Measurements from ENCODE around the gene HAND2. TPM values are rescaled to one million over a fixed set of nuclear protein-coding genes. Genes with fewer than 3 reads are reported as not detected.
A peak's percentile ranks its signal among the peaks of the same experiment; 100 is the strongest.

The HAND2 gene
- total and polyA plus RNA-seq, 2 experiments from 2014 or later, result 0.15 TPM; not detected in 1

DNA sequence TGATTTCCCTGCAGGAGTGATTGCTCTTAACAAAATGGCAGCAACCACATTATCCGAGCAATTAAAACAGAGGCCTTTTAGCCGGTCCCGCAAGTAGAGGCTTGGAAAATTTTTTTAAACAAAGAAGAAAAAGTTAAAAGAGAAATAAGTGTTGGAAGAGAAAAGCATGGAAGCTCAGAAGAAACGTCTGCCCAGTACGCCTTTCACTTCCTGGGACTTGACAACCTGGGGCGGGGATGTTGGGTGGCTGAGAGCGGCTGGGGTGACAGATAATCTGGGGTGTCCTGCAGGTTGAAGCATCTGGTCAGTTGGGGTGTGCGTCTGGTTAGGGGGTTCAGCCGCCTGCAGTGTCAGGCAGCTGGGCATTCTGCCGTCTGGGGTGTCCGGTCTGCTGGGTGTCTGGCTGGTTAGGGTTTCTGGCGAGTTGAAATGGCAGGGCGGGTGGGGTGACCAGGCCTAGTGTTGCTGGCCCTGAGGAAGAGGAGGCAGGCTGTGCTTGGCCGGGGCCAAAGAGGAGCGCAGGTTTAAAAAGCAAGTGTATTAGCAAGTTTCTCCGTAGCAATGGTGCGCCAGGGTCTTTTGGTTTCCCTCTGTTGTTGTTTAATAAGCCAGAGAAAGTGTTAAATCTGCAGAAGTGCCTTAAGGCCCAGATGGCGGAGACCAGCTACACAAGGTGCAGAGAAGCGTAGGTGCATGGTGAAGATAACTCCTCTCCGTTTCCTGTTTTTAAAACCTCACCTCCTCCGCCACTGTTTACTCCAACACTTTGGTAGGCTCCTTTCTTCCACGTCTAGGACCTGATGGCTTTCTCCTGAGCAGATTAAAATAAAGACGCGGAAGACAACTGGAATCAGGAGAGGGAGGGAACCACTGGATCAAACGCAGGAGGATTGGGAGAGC lies 5.6 kb downstream of the HAND2 start:
- H3K79me2 ChIP-seq (replicated peaks; ENCODE audit: insufficient read depth), result no peaks in the 10 kb centered on the region

GRCh38 chr4:173522951-173523395 lies 7.1 kb downstream of the HAND2 start:
- peaks cover 62% of the 10 kb centered on the region for H3K4me1 Mint-ChIP-seq
- TF ChIP-seq CREB1 (CRISPR knock-in tag; IDR thresholded peaks at IDR 0.05; ENCODE audit: low read depth), result no peak
- TF ChIP-seq, protein P1, sequence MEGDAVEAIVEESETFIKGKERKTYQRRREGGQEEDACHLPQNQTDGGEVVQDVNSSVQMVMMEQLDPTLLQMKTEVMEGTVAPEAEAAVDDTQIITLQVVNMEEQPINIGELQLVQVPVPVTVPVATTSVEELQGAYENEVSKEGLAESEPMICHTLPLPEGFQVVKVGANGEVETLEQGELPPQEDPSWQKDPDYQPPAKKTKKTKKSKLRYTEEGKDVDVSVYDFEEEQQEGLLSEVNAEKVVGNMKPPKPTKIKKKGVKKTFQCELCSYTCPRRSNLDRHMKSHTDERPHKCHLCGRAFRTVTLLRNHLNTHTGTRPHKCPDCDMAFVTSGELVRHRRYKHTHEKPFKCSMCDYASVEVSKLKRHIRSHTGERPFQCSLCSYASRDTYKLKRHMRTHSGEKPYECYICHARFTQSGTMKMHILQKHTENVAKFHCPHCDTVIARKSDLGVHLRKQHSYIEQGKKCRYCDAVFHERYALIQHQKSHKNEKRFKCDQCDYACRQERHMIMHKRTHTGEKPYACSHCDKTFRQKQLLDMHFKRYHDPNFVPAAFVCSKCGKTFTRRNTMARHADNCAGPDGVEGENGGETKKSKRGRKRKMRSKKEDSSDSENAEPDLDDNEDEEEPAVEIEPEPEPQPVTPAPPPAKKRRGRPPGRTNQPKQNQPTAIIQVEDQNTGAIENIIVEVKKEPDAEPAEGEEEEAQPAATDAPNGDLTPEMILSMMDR (conservative IDR thresholded peaks at IDR 0.05; ENCODE audit: low read depth in 2 of 2), result no peak
- no peak for TF ChIP-seq REST (IDR thresholded peaks at IDR 0.05; ENCODE audit: unreplicated experiment)
- no peak for TF ChIP-seq EZH2phosphoT487 (IDR thresholded peaks at IDR 0.05; ENCODE audit: unreplicated experiment)
- TF ChIP-seq ZNF331 (CRISPR knock-in tag; IDR thresholded peaks at IDR 0.05; ENCODE audit: low read depth), result no peak
- no peak for TF ChIP-seq ZNF114 (CRISPR knock-in tag; IDR thresholded peaks at IDR 0.05)
- TF ChIP-seq JUNB (IDR thresholded peaks at IDR 0.05; ENCODE audit: unreplicated experiment), result no peak
- no peak for TF ChIP-seq STAT1 (IDR thresholded peaks at IDR 0.05; ENCODE audit: unreplicated experiment)
- TF ChIP-seq ETS1 (IDR thresholded peaks at IDR 0.05), result no peak
- no peak for TF ChIP-seq NANOG (IDR thresholded peaks at IDR 0.05; ENCODE audit: borderline replicate concordance)
- H3F3A ChIP-seq (replicated peaks; ENCODE audit: low read depth), result peaks cover 20% of the 10 kb centered on the region
- H3K79me2 ChIP-seq (replicated peaks; ENCODE audit: insufficient read depth), result no peaks in the 10 kb centered on the region
- H3K27ac Mint-ChIP-seq, result no peak overlapping the region
- H3K36me3 Mint-ChIP-seq (ENCODE audit: low read depth), result peaks cover under 1% of the 10 kb centered on the region; the same call in 1 of the 3 replicates
- H3K4me1 ChIP-seq (ENCODE audit: insufficient read depth), result peaks cover 76% of the 10 kb centered on the region
- ATAC-seq (peak; percentile 0; the same call in 2 of the 3 replicates), DNase-seq (ENCODE audit: low spot score) (no peak)
- H3K36me3 ChIP-seq (ENCODE audit: insufficient read depth), result no peaks in the 10 kb centered on the region
- peak overlapping the region; percentile 57 for H3K4me3 ChIP-seq
- H3K4me2 ChIP-seq, result peak overlapping the region; percentile 80
- H3K27me3 Mint-ChIP-seq (ENCODE audit: insufficient read depth, low read depth, poor library complexity), result peaks cover 100% of the 10 kb centered on the region
- peak overlapping the region; percentile 67 for H3K4me3 Mint-ChIP-seq
- H3K9me3 Mint-ChIP-seq, result peaks cover under 1% of the 10 kb centered on the region; the same call in 2 of the 3 replicates
- H3K27ac ChIP-seq (ENCODE audit: low read depth), result no peak overlapping the region
- peaks cover 100% of the 10 kb centered on the region for H3K27me3 ChIP-seq (ENCODE audit: insufficient read depth)
- peaks cover 36% of the 10 kb centered on the region for H4K20me1 ChIP-seq (replicated peaks; ENCODE audit: insufficient read depth)
- H2AFZ ChIP-seq, result peak overlapping the region; percentile 80
- H3K9me2 ChIP-seq (ENCODE audit: insufficient read depth), result no peaks in the 10 kb centered on the region

More for the DNA sequence above, 5.6 kb downstream of the HAND2 start:
- peak overlapping the region; percentile 62 for H3K4me2 ChIP-seq
- H3K27me3 ChIP-seq (ENCODE audit: insufficient read depth), result peaks cover 99% of the 10 kb centered on the region
- no peaks in the 10 kb centered on the region for H3K9me2 ChIP-seq (ENCODE audit: insufficient read depth)
- no peak for TF ChIP-seq CREB1 (CRISPR knock-in tag; IDR thresholded peaks at IDR 0.05; ENCODE audit: low read depth)
- TF ChIP-seq, protein P1 (conservative IDR thresholded peaks at IDR 0.05; ENCODE audit: low read depth in 2 of 2), result no peak
- TF ChIP-seq EZH2 (IDR thresholded peaks at IDR 0.05; ENCODE audit: low read depth, unreplicated experiment), result peak; percentile 100
- peak; percentile 68 for TF ChIP-seq EZH2phosphoT487 (IDR thresholded peaks at IDR 0.05; ENCODE audit: unreplicated experiment)
- TF ChIP-seq POLR2AphosphoS5 (IDR thresholded peaks at IDR 0.05; ENCODE audit: low read depth), result no peak
- peak; percentile 5 for DNase-seq (ENCODE audit: low spot score)
- Mint-ChIP-seq H3K4me1 (peaks cover 61% of the 10 kb centered on the region), H3K27me3 (ENCODE audit: insufficient read depth, low read depth, poor library complexity) (peaks cover 97% of the 10 kb centered on the region), H3K36me3 (ENCODE audit: low read depth) (peaks cover 2% of the 10 kb centered on the region; the same call in 1 of the 3 replicates), H3K4me3 (peak overlapping the region; percentile 50), H3K27ac (no peak overlapping the region), H3K9me3 (peaks cover 4% of the 10 kb centered on the region; the same call in 2 of the 3 replicates)
- H2AFZ ChIP-seq, result 0 out of 2 replicates have a peak overlapping the region, but pooled peaks have one; percentile 6
- peaks cover 31% of the 10 kb centered on the region for H4K20me1 ChIP-seq (replicated peaks; ENCODE audit: insufficient read depth)
- H3K27ac ChIP-seq (ENCODE audit: low read depth), result no peak overlapping the region
- peak overlapping the region; percentile 47 for H3K4me3 ChIP-seq
- no peak for ATAC-seq
- H3K4me1 ChIP-seq (ENCODE audit: insufficient read depth), result peaks cover 76% of the 10 kb centered on the region
- peaks cover 25% of the 10 kb centered on the region for H3F3A ChIP-seq (replicated peaks; ENCODE audit: low read depth)
- H3K36me3 ChIP-seq (ENCODE audit: insufficient read depth), result no peaks in the 10 kb centered on the region

Data from GM23338 (cell line).